Measurements from ENCODE around the gene PRSS27. TPM values are rescaled to one million over a fixed set of nuclear protein-coding genes. Genes with fewer than 3 reads are reported as not detected.

The PRSS27 gene
- total RNA-seq, 1 donor from 2014 or later, result 2.3 TPM

GRCh38 chr16:2766430-2767139 is 46.6 kb upstream of the PRSS27 start:
- DNase-seq (ENCODE audit: low read depth), result no peak
- Histone ChIP-seq H3K36me3 (ENCODE audit: insufficient read depth, low read length) (peaks cover 88% of the 10 kb centered on the region), H3K79me2 (ENCODE audit: insufficient read depth, low read length) (peaks cover 96% of the 10 kb centered on the region), H3K4me1 (ENCODE audit: insufficient read depth, low read length) (no peaks in the 10 kb centered on the region), H3K4me2 (ENCODE audit: low read length) (no peak overlapping the region), H3K27me3 (ENCODE audit: insufficient read depth, low read length) (no peaks in the 10 kb centered on the region), H3K9ac (ENCODE audit: low read length) (no peak overlapping the region), H3K9me3 (ENCODE audit: insufficient read depth, low read depth, low read length) (peaks cover 2% of the 10 kb centered on the region), H3K4me3 (ENCODE audit: insufficient read depth, low read depth, low read length) (no peak overlapping the region), H4K20me1 (ENCODE audit: insufficient read depth, low read length) (peaks cover 100% of the 10 kb centered on the region), H3K27ac (ENCODE audit: low read depth, low read length) (no peak overlapping the region), H2AFZ (ENCODE audit: low read depth, low read length) (no peak overlapping the region)
- no peak for FAIRE-seq
- Mint-ChIP-seq H3K4me3 (ENCODE audit: unreplicated experiment) (no peak overlapping the region), H3K4me1 (ENCODE audit: low read depth, unreplicated experiment) (peaks cover 12% of the 10 kb centered on the region), H3K9me3 (ENCODE audit: unreplicated experiment) (peaks cover 2% of the 10 kb centered on the region), H3K36me3 (ENCODE audit: low read depth, unreplicated experiment) (peaks cover 78% of the 10 kb centered on the region), H3K27ac (ENCODE audit: unreplicated experiment) (peak overlapping the region; percentile 20), H3K27me3 (ENCODE audit: low read depth, unreplicated experiment) (no peaks in the 10 kb centered on the region)
- no peak for TF ChIP-seq EZH2 (IDR thresholded peaks at IDR 0.05; ENCODE audit: insufficient read depth, low read length)
- no peak for TF ChIP-seq CTCF (IDR thresholded peaks at IDR 0.05; ENCODE audit: insufficient read depth, low read depth, low read length)

- H3K27ac ChIP-seq (ENCODE audit: low read depth, low read length), result no peak overlapping the region
- H3K9ac ChIP-seq (ENCODE audit: low read length), result no peak overlapping the region
- H3K27me3 ChIP-seq (ENCODE audit: insufficient read depth, low read length), result no peaks in the 10 kb centered on the region
- FAIRE-seq (no peak), DNase-seq (ENCODE audit: low read depth) (no peak)
- no peaks in the 10 kb centered on the region for H3K4me1 ChIP-seq (ENCODE audit: insufficient read depth, low read length)
- peaks cover 100% of the 10 kb centered on the region for H4K20me1 ChIP-seq (ENCODE audit: insufficient read depth, low read length)
- Mint-ChIP-seq H3K27me3 (ENCODE audit: low read depth, unreplicated experiment) (no peaks in the 10 kb centered on the region), H3K9me3 (ENCODE audit: unreplicated experiment) (peaks cover 2% of the 10 kb centered on the region), H3K4me1 (ENCODE audit: low read depth, unreplicated experiment) (peaks cover 6% of the 10 kb centered on the region), H3K36me3 (ENCODE audit: low read depth, unreplicated experiment) (peaks cover 80% of the 10 kb centered on the region), H3K27ac (ENCODE audit: unreplicated experiment) (no peak overlapping the region), H3K4me3 (ENCODE audit: unreplicated experiment) (no peak overlapping the region)
- peaks cover 100% of the 10 kb centered on the region for H3K79me2 ChIP-seq (ENCODE audit: insufficient read depth, low read length)
- peaks cover 89% of the 10 kb centered on the region for H3K36me3 ChIP-seq (ENCODE audit: insufficient read depth, low read length)
- H3K4me3 ChIP-seq (ENCODE audit: insufficient read depth, low read depth, low read length), result no peak overlapping the region
- H3K9me3 ChIP-seq (ENCODE audit: insufficient read depth, low read depth, low read length), result peaks cover 2% of the 10 kb centered on the region
- H2AFZ ChIP-seq (ENCODE audit: low read depth, low read length), result no peak overlapping the region
- H3K4me2 ChIP-seq (ENCODE audit: low read length), result no peak overlapping the region
- TF ChIP-seq CTCF (IDR thresholded peaks at IDR 0.05; ENCODE audit: insufficient read depth, low read depth, low read length) (no peak), EZH2 (IDR thresholded peaks at IDR 0.05; ENCODE audit: insufficient read depth, low read length) (no peak)
These were observed 45.7 kb upstream of the PRSS27 start for GRCh38 chr16:2765462-2766404.

All from astrocyte (in vitro differentiated cells and primary cell).